ENCODE measurements around the gene SPON1.

DNA sequence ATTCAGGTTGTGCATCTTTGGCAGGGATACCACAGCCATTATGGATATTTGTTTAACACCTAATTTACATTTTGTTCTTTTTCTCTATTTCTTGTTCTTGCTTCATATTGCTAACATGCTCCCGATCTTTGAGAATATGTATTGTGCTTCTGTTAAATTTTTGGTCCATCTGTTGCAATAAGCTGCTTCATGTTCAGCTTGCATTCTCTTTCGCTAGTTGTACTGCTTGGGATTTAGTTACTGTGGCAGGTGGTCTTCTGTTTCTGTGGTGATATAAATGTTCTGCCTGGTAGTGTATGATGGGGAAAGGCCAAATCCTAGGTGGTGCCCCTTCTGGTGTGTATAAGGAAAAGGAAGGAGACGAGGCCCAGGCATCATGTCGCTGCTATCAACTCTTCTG lies 140.2 kb downstream of the SPON1 start:
- no peak for TF ChIP-seq EZH2phosphoT487 (IDR thresholded peaks at IDR 0.05; ENCODE audit: borderline replicate concordance)
- TF ChIP-seq, protein P1, sequence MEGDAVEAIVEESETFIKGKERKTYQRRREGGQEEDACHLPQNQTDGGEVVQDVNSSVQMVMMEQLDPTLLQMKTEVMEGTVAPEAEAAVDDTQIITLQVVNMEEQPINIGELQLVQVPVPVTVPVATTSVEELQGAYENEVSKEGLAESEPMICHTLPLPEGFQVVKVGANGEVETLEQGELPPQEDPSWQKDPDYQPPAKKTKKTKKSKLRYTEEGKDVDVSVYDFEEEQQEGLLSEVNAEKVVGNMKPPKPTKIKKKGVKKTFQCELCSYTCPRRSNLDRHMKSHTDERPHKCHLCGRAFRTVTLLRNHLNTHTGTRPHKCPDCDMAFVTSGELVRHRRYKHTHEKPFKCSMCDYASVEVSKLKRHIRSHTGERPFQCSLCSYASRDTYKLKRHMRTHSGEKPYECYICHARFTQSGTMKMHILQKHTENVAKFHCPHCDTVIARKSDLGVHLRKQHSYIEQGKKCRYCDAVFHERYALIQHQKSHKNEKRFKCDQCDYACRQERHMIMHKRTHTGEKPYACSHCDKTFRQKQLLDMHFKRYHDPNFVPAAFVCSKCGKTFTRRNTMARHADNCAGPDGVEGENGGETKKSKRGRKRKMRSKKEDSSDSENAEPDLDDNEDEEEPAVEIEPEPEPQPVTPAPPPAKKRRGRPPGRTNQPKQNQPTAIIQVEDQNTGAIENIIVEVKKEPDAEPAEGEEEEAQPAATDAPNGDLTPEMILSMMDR (conservative IDR thresholded peaks at IDR 0.05; ENCODE audit: low read length): no peak

Measured in Loucy (cell line).